Common myeloid progenitor, CD34-positive (primary cell): ENCODE data around the gene PLEKHS1.
"Not testable (repeated sequence)": the region's sequence is repeated elsewhere in the genome, so short reads cannot be mapped to it uniquely, and the experiment has no call there.

Experiments
- CTCF ChIA-PET: fragments of 350-600 bp; sonication (Branson Sonifier 250); formaldehyde crosslinking; loops from one replicate; lab custom pipeline; 2021; ENCODE audit warnings: antibody characterized with exemption; lab: Charles Lee
- POLR2A ChIA-PET: fragments of 350-600 bp; sonication (Branson Sonifier 250); formaldehyde crosslinking; loops from one replicate; lab custom pipeline; 2021; ENCODE audit warnings: antibody characterized with exemption; lab: Charles Lee
- DNase-seq, 3 donors: peaks; one replicate each; pipeline versions ENCODE4 v3.0.0 to v3.0.0-alpha.2; 2013
- H3K27ac ChIP-seq, 2 experiments: 1 replicate in 1 of 2; 2 replicates in 1 of 2; pipeline ENCODE4 v1.7.0; 2013; ENCODE audit warnings: inconsistent platforms in 2 of 2, low read length in 2 of 2, mild to moderate bottlenecking in 2 of 2, low read depth in 1 of 2, moderate library complexity in 1 of 2; ENCODE audit not compliant: severe bottlenecking in 2 of 2, insufficient read depth in 1 of 2, poor library complexity in 1 of 2
- H3K27me3 ChIP-seq, 5 experiments: replicated peaks in 2 of 5; 1 replicate in 3 of 5; 2 replicates in 2 of 5; pipeline versions ENCODE4 v1.6.1 to v1.7.0; 2013; ENCODE audit warnings: low read length in 4 of 5, mild to moderate bottlenecking in 2 of 5, moderate library complexity in 2 of 5, inconsistent platforms in 1 of 5; ENCODE audit not compliant: insufficient read depth in 5 of 5, control insufficient read depth in 4 of 5
- H3K36me3 ChIP-seq, 4 experiments: 1 replicate in 2 of 4; 2 replicates in 2 of 4; pipeline versions ENCODE4 v1.6.1 to v1.7.0; 2013; ENCODE audit warnings: low read length in 3 of 4, control low read depth in 1 of 4, mild to moderate bottlenecking in 1 of 4; ENCODE audit not compliant: control insufficient read depth in 4 of 4, insufficient read depth in 4 of 4
- H3K4me1 ChIP-seq, 4 experiments: 1 replicate in 3 of 4; 2 replicates in 1 of 4; pipeline versions ENCODE4 v1.6.1 to v1.7.1; 2013; ENCODE audit warnings: low read length in 3 of 4, mild to moderate bottlenecking in 3 of 4, control low read depth in 1 of 4, inconsistent platforms in 1 of 4, moderate library complexity in 1 of 4; ENCODE audit not compliant: control insufficient read depth in 4 of 4, insufficient read depth in 4 of 4; ENCODE audit errors: control extremely low read depth in 1 of 4
- H3K4me3 ChIP-seq, 7 experiments: 1 replicate in 4 of 7; 2 replicates in 3 of 7; pipeline versions ENCODE4 v1.5.1 to v1.7.0; 2013; ENCODE audit warnings: mild to moderate bottlenecking in 7 of 7, low read length in 6 of 7, moderate library complexity in 6 of 7, inconsistent platforms in 2 of 7, low read depth in 2 of 7, control low read depth in 1 of 7; ENCODE audit not compliant: insufficient read depth in 4 of 7, control insufficient read depth in 1 of 7; ENCODE audit errors: extremely low read depth in 1 of 7
- H3K9me3 ChIP-seq, 5 experiments: 1 replicate in 4 of 5; 2 replicates in 1 of 5; pipeline versions ENCODE4 v1.6.1 to v1.7.1; 2013; ENCODE audit warnings: low read length in 4 of 5, mild to moderate bottlenecking in 2 of 5, inconsistent platforms in 1 of 5, low read depth in 1 of 5, moderate library complexity in 1 of 5; ENCODE audit not compliant: control insufficient read depth in 4 of 5, insufficient read depth in 2 of 5; ENCODE audit errors: control extremely low read depth in 1 of 5
- WGBS: methylation state at CpG from one replicate; pipeline ENCODE4 v1.1.5; 2013; ENCODE audit not compliant: insufficient coverage; 5-methylcytosine and 5-hydroxymethylcytosine counted together

The PLEKHS1 gene

DNA sequence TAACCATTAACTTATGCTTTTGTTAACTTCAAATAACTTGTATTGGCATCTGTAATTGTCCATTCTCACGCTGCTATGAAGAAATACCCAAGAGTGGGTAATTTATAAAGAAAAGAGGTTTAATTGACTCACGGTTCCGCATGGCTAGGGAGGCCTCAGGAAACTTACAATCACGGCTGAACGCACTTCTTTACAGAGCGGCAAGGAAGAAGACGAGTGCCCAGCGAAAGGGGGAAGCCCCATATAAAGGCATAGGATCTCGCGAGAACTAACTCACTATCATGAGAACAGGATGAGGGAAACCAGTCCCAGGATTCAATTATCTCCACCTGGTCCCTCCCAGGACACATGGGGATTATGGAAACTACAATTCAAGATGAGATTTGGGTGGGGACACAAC is 77.1 kb downstream of the PLEKHS1 start:
- POLR2A ChIA-PET, H3K36me3 ChIP-seq, H3K4me3 ChIP-seq, CTCF ChIA-PET, DNase-seq, H3K27ac ChIP-seq, H3K4me1 ChIP-seq, H3K9me3 ChIP-seq, H3K27me3 ChIP-seq: not testable (repeated sequence)
- WGBS, result 91% methylated on average over 8 of the region's 10 CpGs
